Endothelial cell of umbilical vein (primary cell): Measurements from ENCODE around the gene AKT3. TPM values are rescaled to one million over a fixed set of nuclear protein-coding genes. Genes with fewer than 3 reads are reported as not detected.

Experiments
- BruUV-seq: library from RNA; stranded (reverse); fragments of 400-500 nt; replicated peaks from 2 replicates; lab custom pipeline; 2021; lab: Mats Ljungman, UMichigan
- CTCF ChIA-PET: fragments of 300-600, 350-600 bp; sonication (Branson Sonifier 250); formaldehyde crosslinking; loops from one replicate; lab custom pipeline; 2021; ENCODE audit warnings: antibody characterized with exemption, inconsistent platforms; lab: Charles Lee
- POLR2A ChIA-PET: fragments of 300-600, 350-600 bp; sonication (Branson Sonifier 250); formaldehyde crosslinking; loops from one replicate; lab custom pipeline; 2021; ENCODE audit warnings: antibody characterized with exemption, inconsistent platforms; lab: Charles Lee
- DNase-seq: peaks from one replicate; pipeline ENCODE4 v3.0.0-alpha.2; 2011; ENCODE audit warnings: low read depth, low spot score
- FAIRE-seq: peaks from 2 replicates; lab custom pipeline; 2011; peaks lifted over from hg19 to GRCh38; lab: Jason Lieb, UNC
- H2AFZ ChIP-seq: 2 replicates; pipeline ENCODE4 v1.6.0; 2012; ENCODE audit warnings: low read depth, low read length, control low read depth, inconsistent platforms
- H3K27ac ChIP-seq: 2 replicates; pipeline ENCODE4 v1.5.1; 2011; ENCODE audit warnings: low read depth, mild to moderate bottlenecking, control low read depth, low read length, moderate library complexity; ENCODE audit not compliant: insufficient read depth
- H3K27me3 ChIP-seq, 2 experiments: 2 replicates each; pipeline versions ENCODE4 v1.6.0 to v1.6.1; 2011; ENCODE audit warnings: low read length in 2 of 2, mixed read lengths in 1 of 2; ENCODE audit not compliant: control insufficient read depth in 2 of 2, insufficient read depth in 2 of 2
- H3K36me3 ChIP-seq, 2 experiments: 2 replicates in 1 of 2; 3 replicates in 1 of 2; pipeline ENCODE4 v1.5.1; 2011; ENCODE audit warnings: low read length in 2 of 2, mild to moderate bottlenecking in 1 of 2, moderate library complexity in 1 of 2; ENCODE audit not compliant: control insufficient read depth in 2 of 2, insufficient read depth in 2 of 2; ENCODE audit errors: extremely low read depth in 1 of 2
- H3K4me1 ChIP-seq: 3 replicates; pipeline ENCODE4 v1.5.1; 2011; ENCODE audit warnings: mild to moderate bottlenecking, low read length; ENCODE audit not compliant: control insufficient read depth, insufficient read depth; ENCODE audit errors: extremely low read depth
- H3K4me2 ChIP-seq: 2 replicates; pipeline ENCODE4 v1.6.1; 2011; ENCODE audit warnings: low read length, control low read depth, mixed read lengths; ENCODE audit not compliant: insufficient read depth
- H3K4me3 ChIP-seq, 3 experiments: fragments of 200-600 bp in 1 of 3; sonication (generic), shearing (Covaris generic) in 1 of 3; replicated peaks in 1 of 3; 2 replicates each; pipeline ENCODE4 v1.5.1; 2011 to 2016; ENCODE audit warnings: control low read depth in 3 of 3, low read length in 3 of 3, mild to moderate bottlenecking in 2 of 3, inconsistent platforms in 1 of 3, low read depth in 1 of 3, moderate library complexity in 1 of 3; ENCODE audit not compliant: insufficient read depth in 1 of 3
- H3K79me2 ChIP-seq: 2 replicates; pipeline ENCODE4 v1.6.0; 2012; ENCODE audit warnings: low read length, inconsistent platforms; ENCODE audit not compliant: control insufficient read depth, insufficient read depth
- H3K9ac ChIP-seq: replicated peaks from 2 replicates; pipeline ENCODE3; 2011; ENCODE audit warnings: low read length, control low read depth; ENCODE audit not compliant: insufficient read depth; ENCODE audit errors: extremely low read depth
- H3K9me1 ChIP-seq: replicated peaks from 3 replicates; pipeline ENCODE4 v1.6.0; 2011; ENCODE audit warnings: mild to moderate bottlenecking, low read length; ENCODE audit not compliant: control insufficient read depth, insufficient read depth; ENCODE audit errors: extremely low read depth
- H3K9me3 ChIP-seq: replicated peaks from 2 replicates; pipeline ENCODE4 v1.5.1; 2012; ENCODE audit warnings: low read length, inconsistent platforms; ENCODE audit not compliant: control insufficient read depth, insufficient read depth
- H4K20me1 ChIP-seq: replicated peaks from 2 replicates; pipeline ENCODE3; 2011; ENCODE audit warnings: mild to moderate bottlenecking, low read length; ENCODE audit not compliant: control insufficient read depth, insufficient read depth; ENCODE audit errors: extremely low read depth
- EZH2 ChIP-seq: IDR thresholded peaks from 2 replicates; pipeline ENCODE4 v1.6.1; 2012; ENCODE audit warnings: borderline replicate concordance, low read depth, mild to moderate bottlenecking, moderate library complexity, low read length, inconsistent platforms; ENCODE audit not compliant: severe bottlenecking
- FOS ChIP-seq: IDR thresholded peaks from 2 replicates; pipeline ENCODE4 v1.6.1; 2011; ENCODE audit warnings: mild to moderate bottlenecking, low read length, moderate library complexity, borderline replicate concordance; ENCODE audit not compliant: insufficient read depth
- GATA2 ChIP-seq: IDR thresholded peaks from 2 replicates; pipeline ENCODE4 v1.7.0; 2011; ENCODE audit warnings: low read depth, mild to moderate bottlenecking, moderate library complexity, mixed read lengths, low read length; ENCODE audit not compliant: insufficient read length, insufficient read depth
- JUN ChIP-seq: IDR thresholded peaks from 2 replicates; pipeline ENCODE4 v1.6.1; 2011; ENCODE audit warnings: borderline replicate concordance, low read depth; ENCODE audit not compliant: insufficient read length, insufficient read depth
- MYC ChIP-seq: IDR thresholded peaks from one replicate; pipeline ENCODE4 v1.6.1; 2011; ENCODE audit warnings: mild to moderate bottlenecking, low read depth, low read length
- POLR2A ChIP-seq: IDR thresholded peaks from 2 replicates; pipeline ENCODE4 v1.6.1; 2012; ENCODE audit warnings: low read depth, mild to moderate bottlenecking, control low read depth, low read length
- POLR2AphosphoS5 ChIP-seq: IDR thresholded peaks from 2 replicates; pipeline ENCODE4 v1.6.1; 2012; ENCODE audit warnings: low read depth, mild to moderate bottlenecking, control low read depth, low read length, moderate library complexity; ENCODE audit not compliant: insufficient read depth
- dilution Hi-C: fragments of 300-500 bp; cut with MboI; formaldehyde crosslinking; loops from one replicate; pipeline ENCODE4 v1.15.0; 2019; ENCODE audit warnings: low sequenced_read_pairs; ENCODE audit not compliant: extremely low pct_ligation_motif_present
- intact Hi-C: fragments of 100-400 bp; cut with micrococcal nuclease; formaldehyde crosslinking; loops from one replicate; pipeline ENCODE4 v1.10.0; 2022
- polyA plus RNA-seq, 4 experiments: library from polyadenylated mRNA; depleted of rRNA in 3 of 4; stranded (reverse) in 3 of 4; unstranded in 1 of 4; fragments of >200 nt; gene quantifications; 2 replicates each; pipeline versions ENCODE4 v1.2.1 to v1.2.3, GENCODE V29; 2011 to 2012; ENCODE audit warnings: missing spikeins in 1 of 4
- total RNA-seq: library from RNA; stranded (reverse); gene quantifications from 2 replicates; pipeline ENCODE4 v1.2.3, GENCODE V29; 2021
- TF ChIP-seq, protein P1 (sequence below): IDR thresholded peaks from 2 replicates; pipeline ENCODE4 v1.6.1; 2011; ENCODE audit not compliant: insufficient read depth, insufficient read length
- TF ChIP-seq, protein P2 (sequence below), 2 donors: IDR thresholded peaks; 1 replicate in 1 of 2; 2 replicates in 1 of 2; pipeline ENCODE4 v1.5.1; 2011; ENCODE audit warnings: low read length in 2 of 2, mild to moderate bottlenecking in 2 of 2, moderate library complexity in 2 of 2, control low read depth in 1 of 2, inconsistent platforms in 1 of 2, low read depth in 1 of 2; ENCODE audit not compliant: insufficient read depth in 1 of 2; ENCODE audit errors: extremely low read depth in 1 of 2

The AKT3 gene
- total and polyA plus RNA-seq, 2 donors (not counting 3 experiments of a cell fraction or from before 2014, with no cell fraction given) = 20.6 to 97.1 TPM

GRCh38 chr1:243562473-243562872 is 287.6 kb downstream of the AKT3 start:
- BruUV-seq = no TSS peak
- H3K9me3 ChIP-seq = no peaks in the 10 kb centered on the region
- no peak overlapping the region for H3K4me3 ChIP-seq
- no peak for FAIRE-seq
- H3K36me3 ChIP-seq = peaks cover 6 to 9% of the 10 kb centered on the region in 2 experiments
- dilution Hi-C loops = no loop called here
- no peak for TF ChIP-seq GATA2
- TF ChIP-seq, protein P1, sequence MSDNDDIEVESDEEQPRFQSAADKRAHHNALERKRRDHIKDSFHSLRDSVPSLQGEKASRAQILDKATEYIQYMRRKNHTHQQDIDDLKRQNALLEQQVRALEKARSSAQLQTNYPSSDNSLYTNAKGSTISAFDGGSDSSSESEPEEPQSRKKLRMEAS = no peak
- no peak for TF ChIP-seq POLR2AphosphoS5
- no peak for TF ChIP-seq EZH2
- TF ChIP-seq, protein P2, sequence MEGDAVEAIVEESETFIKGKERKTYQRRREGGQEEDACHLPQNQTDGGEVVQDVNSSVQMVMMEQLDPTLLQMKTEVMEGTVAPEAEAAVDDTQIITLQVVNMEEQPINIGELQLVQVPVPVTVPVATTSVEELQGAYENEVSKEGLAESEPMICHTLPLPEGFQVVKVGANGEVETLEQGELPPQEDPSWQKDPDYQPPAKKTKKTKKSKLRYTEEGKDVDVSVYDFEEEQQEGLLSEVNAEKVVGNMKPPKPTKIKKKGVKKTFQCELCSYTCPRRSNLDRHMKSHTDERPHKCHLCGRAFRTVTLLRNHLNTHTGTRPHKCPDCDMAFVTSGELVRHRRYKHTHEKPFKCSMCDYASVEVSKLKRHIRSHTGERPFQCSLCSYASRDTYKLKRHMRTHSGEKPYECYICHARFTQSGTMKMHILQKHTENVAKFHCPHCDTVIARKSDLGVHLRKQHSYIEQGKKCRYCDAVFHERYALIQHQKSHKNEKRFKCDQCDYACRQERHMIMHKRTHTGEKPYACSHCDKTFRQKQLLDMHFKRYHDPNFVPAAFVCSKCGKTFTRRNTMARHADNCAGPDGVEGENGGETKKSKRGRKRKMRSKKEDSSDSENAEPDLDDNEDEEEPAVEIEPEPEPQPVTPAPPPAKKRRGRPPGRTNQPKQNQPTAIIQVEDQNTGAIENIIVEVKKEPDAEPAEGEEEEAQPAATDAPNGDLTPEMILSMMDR (IDR thresholded peaks at IDR 0.05; ENCODE audit: extremely low read depth in 1 of 2, insufficient read depth in 1 of 2, low read depth in 1 of 2, low read length in 2 of 2) = no peak
- no peak for TF ChIP-seq MYC
- no peak for TF ChIP-seq POLR2A
- TF ChIP-seq JUN = no peak
- TF ChIP-seq FOS = no peak
- no peak overlapping the region for H3K27ac ChIP-seq
- no peaks in the 10 kb centered on the region for H3K9me1 ChIP-seq
- H3K27me3 ChIP-seq = no peaks in the 10 kb centered on the region
- no peak overlapping the region for H2AFZ ChIP-seq
- H3K4me1 ChIP-seq = no peaks in the 10 kb centered on the region
- intact Hi-C loops = no loop called here
- no peak overlapping the region for H3K4me2 ChIP-seq
- CTCF ChIA-PET = interaction anchor here (1.6 kb wide), 1 partner anchor 9 kb away, joined by 4 read pairs; no protein-coding TSS in a partner anchor
- no peak overlapping the region for H3K9ac ChIP-seq
- POLR2A ChIA-PET = no interaction called here
- no peaks in the 10 kb centered on the region for H4K20me1 ChIP-seq
- no peaks in the 10 kb centered on the region for H3K79me2 ChIP-seq
- DNase-seq = no peak
